Keratinocyte (primary cell): ENCODE data around the gene TENT4A. TPM values are rescaled to one million over a fixed set of nuclear protein-coding genes. Genes with fewer than 3 reads are reported as not detected.
A peak's percentile ranks its signal among the peaks of the same experiment; 100 is the strongest.

ENCODE experiments used
- DNase-seq: peaks from one replicate; pipeline ENCODE4 v3.0.0-alpha.2; 2011; ENCODE audit warnings: low read depth, missing footprints, low spot score
- FAIRE-seq: peaks from 2 replicates; lab custom pipeline; 2011; peaks lifted over from hg19 to GRCh38; lab: Jason Lieb, UNC
- H2AFZ ChIP-seq: 2 replicates; pipeline ENCODE4 v1.6.0; 2012; ENCODE audit warnings: low read length, control low read depth, inconsistent platforms; ENCODE audit not compliant: control insufficient read depth
- H3K27ac ChIP-seq: 2 replicates; pipeline ENCODE4 v1.5.1; 2011; ENCODE audit warnings: low read length; ENCODE audit not compliant: control insufficient read depth, insufficient read depth
- H3K27me3 ChIP-seq: 3 replicates; pipeline ENCODE4 v1.6.0; 2011; ENCODE audit warnings: low read length; ENCODE audit not compliant: control insufficient read depth, insufficient read depth; ENCODE audit errors: extremely low read depth
- H3K36me3 ChIP-seq, 2 experiments: 2 replicates in 1 of 2; 3 replicates in 1 of 2; pipeline ENCODE4 v1.5.1; 2011; ENCODE audit warnings: low read length in 2 of 2, mild to moderate bottlenecking in 1 of 2; ENCODE audit not compliant: control insufficient read depth in 2 of 2, insufficient read depth in 2 of 2; ENCODE audit errors: extremely low read depth in 1 of 2
- H3K4me1 ChIP-seq: 3 replicates; pipeline ENCODE4 v1.5.1; 2011; ENCODE audit warnings: low read length; ENCODE audit not compliant: control insufficient read depth, insufficient read depth; ENCODE audit errors: extremely low read depth
- H3K4me2 ChIP-seq: 3 replicates; pipeline ENCODE4 v1.6.0; 2011; ENCODE audit warnings: low read depth, low read length; ENCODE audit not compliant: control insufficient read depth, insufficient read depth; ENCODE audit errors: extremely low read depth
- H3K4me3 ChIP-seq, 3 experiments: fragments of 200-600 bp in 1 of 3; sonication (generic) in 1 of 3; 2 replicates in 2 of 3; 3 replicates in 1 of 3; pipeline ENCODE4 v1.5.1; 2011 to 2016; ENCODE audit warnings: low read length in 3 of 3, mild to moderate bottlenecking in 3 of 3, control low read depth in 2 of 3, inconsistent platforms in 1 of 3, low read depth in 1 of 3, mixed read lengths in 1 of 3, mixed run types in 1 of 3, moderate library complexity in 1 of 3; ENCODE audit not compliant: control insufficient read depth in 2 of 3, insufficient read depth in 2 of 3; ENCODE audit errors: extremely low read depth in 1 of 3
- H3K79me2 ChIP-seq: 2 replicates; pipeline ENCODE4 v1.6.0; 2012; ENCODE audit warnings: low read length; ENCODE audit not compliant: control insufficient read depth, insufficient read depth
- H3K9ac ChIP-seq: 3 replicates; pipeline ENCODE4 v1.6.0; 2011; ENCODE audit warnings: low read length; ENCODE audit not compliant: control insufficient read depth, insufficient read depth; ENCODE audit errors: extremely low read depth
- H3K9me1 ChIP-seq: 3 replicates; pipeline ENCODE4 v1.6.0; 2011; ENCODE audit warnings: low read length; ENCODE audit not compliant: control insufficient read depth, insufficient read depth; ENCODE audit errors: extremely low read depth
- H3K9me3 ChIP-seq: 2 replicates; pipeline ENCODE4 v1.5.1; 2012; ENCODE audit warnings: low read depth, low read length; ENCODE audit not compliant: control insufficient read depth
- H4K20me1 ChIP-seq: 3 replicates; pipeline ENCODE4 v1.6.0; 2011; ENCODE audit warnings: low read length; ENCODE audit not compliant: control insufficient read depth, insufficient read depth; ENCODE audit errors: extremely low read depth
- EZH2 ChIP-seq: IDR thresholded peaks from one replicate; pipeline ENCODE4 v1.6.1; 2012; ENCODE audit warnings: inconsistent platforms, mild to moderate bottlenecking, low read length, moderate library complexity
- dilution Hi-C: fragments of 300-500 bp; cut with MboI; formaldehyde crosslinking; loops from one replicate; pipeline ENCODE4 v1.7.0; 2020; ENCODE audit warnings: low sequenced_read_pairs; ENCODE audit not compliant: extremely low pct_ligation_motif_present
- polyA plus RNA-seq, 5 experiments: library from polyadenylated mRNA; depleted of rRNA in 3 of 5; stranded (reverse) in 3 of 5; stranded (forward) in 1 of 5; unstranded in 1 of 5; fragments of >200 nt; gene quantifications; 1 replicate in 1 of 5; 2 replicates in 3 of 5; 3 replicates in 1 of 5; pipeline versions ENCODE4 v1.2.1 to v1.2.3, GENCODE V29; 2011 to 2012; ENCODE audit warnings: missing spikeins in 2 of 5, low read depth in 1 of 5, low replicate concordance in 1 of 5
- TF ChIP-seq, protein P1 (sequence below), 3 experiments: IDR thresholded peaks in 1 of 3; conservative IDR thresholded peaks in 1 of 3; optimal IDR thresholded peaks in 1 of 3; 2 replicates in 2 of 3; 3 replicates in 1 of 3; pipeline versions ENCODE3 to v1.5.1; 2011; ENCODE audit warnings: low read length in 3 of 3, mild to moderate bottlenecking in 3 of 3, moderate library complexity in 2 of 3, control low read depth in 1 of 3, inconsistent platforms in 1 of 3; ENCODE audit not compliant: insufficient read depth in 2 of 3; ENCODE audit errors: extremely low read depth in 1 of 3

TENT4A gene
- polyA plus RNA-seq, 1 donor (not counting 4 experiments of a cell fraction or from before 2014, with no cell fraction given): 5.9 TPM

DNA sequence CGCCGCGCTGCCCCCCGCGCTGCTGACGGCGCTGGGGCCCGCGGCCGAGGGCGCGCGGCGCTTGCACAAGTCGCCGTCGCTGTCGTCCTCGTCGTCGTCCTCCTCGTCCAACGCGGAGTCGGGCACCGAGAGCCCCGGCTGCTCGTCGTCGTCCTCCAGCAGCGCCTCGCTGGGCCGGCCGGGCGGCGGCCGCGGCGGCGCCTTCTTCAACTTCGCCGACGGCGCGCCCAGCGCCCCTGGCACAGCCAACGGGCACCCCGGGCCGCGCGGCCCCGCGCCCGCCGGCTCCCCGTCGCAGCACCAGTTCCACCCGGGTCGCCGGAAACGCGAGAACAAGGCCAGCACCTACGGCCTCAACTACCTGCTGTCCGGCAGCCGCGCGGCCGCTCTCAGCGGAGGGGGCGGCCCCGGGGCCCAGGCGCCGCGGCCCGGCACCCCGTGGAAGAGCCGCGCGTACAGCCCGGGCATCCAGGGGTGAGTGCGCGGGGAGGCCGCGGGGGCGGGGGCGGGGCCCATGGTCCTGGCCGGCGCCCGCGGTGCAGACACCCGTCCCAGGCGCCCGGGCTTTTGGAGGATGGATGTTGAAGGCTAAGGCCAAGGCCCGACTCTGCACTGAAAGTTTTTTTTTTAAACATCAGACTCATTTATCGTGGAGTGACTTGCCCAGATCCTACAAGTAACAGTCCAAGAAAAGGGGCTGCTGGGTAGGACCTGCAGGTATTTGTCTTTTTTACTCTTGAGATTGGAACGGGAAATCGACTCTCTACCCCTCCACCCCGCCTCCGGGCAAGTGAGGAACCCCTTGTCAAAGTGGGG is 1.2 kb downstream of the TENT4A start:
- Histone ChIP-seq H3K27ac (no peak overlapping the region), H4K20me1 (peaks cover 28% of the 10 kb centered on the region), H3K27me3 (no peaks in the 10 kb centered on the region), H2AFZ (no peak overlapping the region), H3K9me3 (no peaks in the 10 kb centered on the region), H3K79me2 (peaks cover 54% of the 10 kb centered on the region), H3K4me1 (peaks cover 17% of the 10 kb centered on the region), H3K9ac (peak overlapping the region; percentile 65), H3K4me2 (peak overlapping the region; percentile 86), H3K36me3 (peaks cover 3 to 13% of the 10 kb centered on the region in 2 experiments), H3K4me3 (peak overlapping the region; percentile 54 to 71 (median 66)), H3K9me1 (peaks cover 3% of the 10 kb centered on the region)
- dilution Hi-C loops: no loop called here
- DNase-seq (no peak), FAIRE-seq (no peak)
- TF ChIP-seq, protein P1, sequence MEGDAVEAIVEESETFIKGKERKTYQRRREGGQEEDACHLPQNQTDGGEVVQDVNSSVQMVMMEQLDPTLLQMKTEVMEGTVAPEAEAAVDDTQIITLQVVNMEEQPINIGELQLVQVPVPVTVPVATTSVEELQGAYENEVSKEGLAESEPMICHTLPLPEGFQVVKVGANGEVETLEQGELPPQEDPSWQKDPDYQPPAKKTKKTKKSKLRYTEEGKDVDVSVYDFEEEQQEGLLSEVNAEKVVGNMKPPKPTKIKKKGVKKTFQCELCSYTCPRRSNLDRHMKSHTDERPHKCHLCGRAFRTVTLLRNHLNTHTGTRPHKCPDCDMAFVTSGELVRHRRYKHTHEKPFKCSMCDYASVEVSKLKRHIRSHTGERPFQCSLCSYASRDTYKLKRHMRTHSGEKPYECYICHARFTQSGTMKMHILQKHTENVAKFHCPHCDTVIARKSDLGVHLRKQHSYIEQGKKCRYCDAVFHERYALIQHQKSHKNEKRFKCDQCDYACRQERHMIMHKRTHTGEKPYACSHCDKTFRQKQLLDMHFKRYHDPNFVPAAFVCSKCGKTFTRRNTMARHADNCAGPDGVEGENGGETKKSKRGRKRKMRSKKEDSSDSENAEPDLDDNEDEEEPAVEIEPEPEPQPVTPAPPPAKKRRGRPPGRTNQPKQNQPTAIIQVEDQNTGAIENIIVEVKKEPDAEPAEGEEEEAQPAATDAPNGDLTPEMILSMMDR (optimal IDR thresholded peaks at IDR 0.05 in 1 of 3, IDR thresholded peaks at IDR 0.05 in 1 of 3, conservative IDR thresholded peaks at IDR 0.05 in 1 of 3; ENCODE audit: extremely low read depth in 1 of 3, insufficient read depth in 2 of 3, low read length in 3 of 3): no peak
- TF ChIP-seq EZH2: no peak

DNA sequence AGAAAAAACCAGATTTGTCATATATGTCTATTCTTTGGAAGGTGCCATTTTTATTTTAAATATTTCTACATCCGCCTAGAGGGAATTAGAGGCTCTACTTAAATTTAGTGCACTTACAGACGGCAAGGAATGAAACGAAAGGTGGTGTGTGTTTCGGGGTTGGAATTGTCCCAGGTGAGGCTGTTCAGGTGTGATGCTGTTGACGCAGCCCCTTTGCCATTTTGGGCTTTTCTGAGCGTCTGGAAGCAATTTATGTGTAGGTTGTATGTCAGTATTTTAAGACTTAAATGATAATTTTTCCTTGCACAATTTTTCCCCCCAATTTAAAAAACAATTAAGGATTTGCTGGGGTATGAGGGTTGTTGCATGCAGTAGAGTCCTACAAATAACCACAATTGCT is 2.0 kb downstream of the TENT4A start:
- Histone ChIP-seq H2AFZ (no peak overlapping the region), H3K9ac (peak overlapping the region; percentile 65), H3K27me3 (no peaks in the 10 kb centered on the region), H3K4me1 (peaks cover 17% of the 10 kb centered on the region), H3K79me2 (peaks cover 62% of the 10 kb centered on the region), H4K20me1 (peaks cover 31% of the 10 kb centered on the region), H3K4me2 (peak overlapping the region; percentile 86), H3K27ac (no peak overlapping the region), H3K9me3 (no peaks in the 10 kb centered on the region), H3K9me1 (peaks cover 3% of the 10 kb centered on the region), H3K36me3 (peaks cover 4 to 13% of the 10 kb centered on the region in 2 experiments), H3K4me3 (peak overlapping the region; percentile 54 to 71 (median 66))
- TF ChIP-seq, protein P1 (optimal IDR thresholded peaks at IDR 0.05 in 1 of 3, IDR thresholded peaks at IDR 0.05 in 1 of 3, conservative IDR thresholded peaks at IDR 0.05 in 1 of 3; ENCODE audit: extremely low read depth in 1 of 3, insufficient read depth in 2 of 3, low read length in 3 of 3): no peak
- TF ChIP-seq EZH2: no peak
- DNase-seq (no peak), FAIRE-seq (no peak)
- dilution Hi-C loops: no loop called here
